Lower leg skin (tissue), 3 donors: ENCODE measurements around the gene WDR18.

Experiments
- POLR2A ChIP-seq, 2 donors: fragments of 450-650 bp; IDR thresholded peaks; one replicate each; pipeline ENCODE4 v1.6.1; 2016 to 2017; ENCODE audit warnings: antibody characterized with exemption in 2 of 2, mild to moderate bottlenecking in 1 of 2, moderate library complexity in 1 of 2
- TF ChIP-seq, protein P1 (sequence below), 3 donors: fragments of 450-650 bp; IDR thresholded peaks; one replicate each; pipeline ENCODE4 v1.5.1; 2016; ENCODE audit warnings: antibody characterized with exemption in 3 of 3, mild to moderate bottlenecking in 3 of 3, moderate library complexity in 2 of 3

DNA sequence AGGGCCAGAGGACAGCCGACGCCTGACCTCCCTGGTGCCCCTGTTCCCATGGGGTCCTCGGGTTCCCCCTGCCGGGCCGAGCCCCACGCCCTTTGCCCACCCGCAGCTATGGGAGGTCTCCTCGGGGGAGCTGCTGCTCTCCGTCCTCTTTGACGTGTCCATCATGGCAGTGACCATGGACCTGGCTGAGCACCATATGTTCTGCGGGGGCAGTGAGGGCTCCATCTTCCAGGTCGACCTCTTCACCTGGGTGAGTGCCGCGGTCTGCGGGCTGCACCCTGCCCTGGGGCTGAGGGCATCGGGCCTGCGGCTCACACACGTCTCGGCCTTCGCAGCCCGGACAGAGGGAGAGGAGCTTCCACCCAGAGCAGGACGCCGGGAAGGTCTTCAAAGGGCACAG lies 6.6 kb downstream of the WDR18 start:
- TF ChIP-seq, protein P1, sequence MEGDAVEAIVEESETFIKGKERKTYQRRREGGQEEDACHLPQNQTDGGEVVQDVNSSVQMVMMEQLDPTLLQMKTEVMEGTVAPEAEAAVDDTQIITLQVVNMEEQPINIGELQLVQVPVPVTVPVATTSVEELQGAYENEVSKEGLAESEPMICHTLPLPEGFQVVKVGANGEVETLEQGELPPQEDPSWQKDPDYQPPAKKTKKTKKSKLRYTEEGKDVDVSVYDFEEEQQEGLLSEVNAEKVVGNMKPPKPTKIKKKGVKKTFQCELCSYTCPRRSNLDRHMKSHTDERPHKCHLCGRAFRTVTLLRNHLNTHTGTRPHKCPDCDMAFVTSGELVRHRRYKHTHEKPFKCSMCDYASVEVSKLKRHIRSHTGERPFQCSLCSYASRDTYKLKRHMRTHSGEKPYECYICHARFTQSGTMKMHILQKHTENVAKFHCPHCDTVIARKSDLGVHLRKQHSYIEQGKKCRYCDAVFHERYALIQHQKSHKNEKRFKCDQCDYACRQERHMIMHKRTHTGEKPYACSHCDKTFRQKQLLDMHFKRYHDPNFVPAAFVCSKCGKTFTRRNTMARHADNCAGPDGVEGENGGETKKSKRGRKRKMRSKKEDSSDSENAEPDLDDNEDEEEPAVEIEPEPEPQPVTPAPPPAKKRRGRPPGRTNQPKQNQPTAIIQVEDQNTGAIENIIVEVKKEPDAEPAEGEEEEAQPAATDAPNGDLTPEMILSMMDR (IDR thresholded peaks at IDR 0.05): no peak
- TF ChIP-seq POLR2A (IDR thresholded peaks at IDR 0.05): no peak
